HG03135 (cell line): ENCODE data around the gene SEMA3G.
A peak's percentile ranks its signal among the peaks of the same experiment; 100 is the strongest.

Experiments used
- ATAC-seq: cut with Tn5 transposase; IDR thresholded peaks from one replicate; pipeline ENCODE4 v1.9.1; 2021; ENCODE audit warnings: mild to moderate bottlenecking, moderate library complexity; ENCODE audit not compliant: unreplicated experiment

The SEMA3G gene

DNA sequence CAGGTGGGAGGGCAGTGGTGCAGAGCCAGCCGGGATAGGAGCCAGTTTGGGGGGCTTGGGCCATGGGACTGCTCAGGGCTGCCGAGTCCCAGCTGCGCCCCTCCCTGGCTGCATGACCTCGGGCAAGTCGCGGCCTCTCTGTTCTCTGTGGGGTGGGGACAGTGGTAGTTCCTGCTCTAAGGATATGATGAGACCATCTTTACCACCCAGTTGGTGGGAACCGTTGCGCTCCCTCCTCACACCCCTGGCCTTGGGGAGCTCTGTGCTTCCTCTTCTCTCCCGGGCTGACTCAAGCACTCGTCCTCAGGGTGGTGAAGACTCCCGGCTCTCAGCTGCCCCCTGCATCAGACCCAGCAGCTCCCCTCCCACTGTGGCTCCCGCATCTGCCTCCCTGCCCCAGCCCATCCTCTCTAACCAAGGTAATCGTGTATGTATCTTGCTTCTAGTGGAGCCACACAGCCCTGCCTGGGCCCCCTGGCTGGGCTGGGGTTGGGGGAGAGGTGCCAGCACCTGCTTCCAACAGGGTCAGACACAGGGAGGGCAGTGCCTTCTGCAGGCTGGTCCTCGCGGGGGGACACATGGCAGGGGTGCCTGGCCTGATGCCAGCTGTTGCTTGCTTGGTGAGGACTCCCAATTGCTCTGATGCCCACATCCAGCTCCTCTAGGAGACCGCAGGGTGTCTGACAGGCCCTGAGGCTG lies 35.1 kb upstream of the SEMA3G start:
- no peak for ATAC-seq

DNA sequence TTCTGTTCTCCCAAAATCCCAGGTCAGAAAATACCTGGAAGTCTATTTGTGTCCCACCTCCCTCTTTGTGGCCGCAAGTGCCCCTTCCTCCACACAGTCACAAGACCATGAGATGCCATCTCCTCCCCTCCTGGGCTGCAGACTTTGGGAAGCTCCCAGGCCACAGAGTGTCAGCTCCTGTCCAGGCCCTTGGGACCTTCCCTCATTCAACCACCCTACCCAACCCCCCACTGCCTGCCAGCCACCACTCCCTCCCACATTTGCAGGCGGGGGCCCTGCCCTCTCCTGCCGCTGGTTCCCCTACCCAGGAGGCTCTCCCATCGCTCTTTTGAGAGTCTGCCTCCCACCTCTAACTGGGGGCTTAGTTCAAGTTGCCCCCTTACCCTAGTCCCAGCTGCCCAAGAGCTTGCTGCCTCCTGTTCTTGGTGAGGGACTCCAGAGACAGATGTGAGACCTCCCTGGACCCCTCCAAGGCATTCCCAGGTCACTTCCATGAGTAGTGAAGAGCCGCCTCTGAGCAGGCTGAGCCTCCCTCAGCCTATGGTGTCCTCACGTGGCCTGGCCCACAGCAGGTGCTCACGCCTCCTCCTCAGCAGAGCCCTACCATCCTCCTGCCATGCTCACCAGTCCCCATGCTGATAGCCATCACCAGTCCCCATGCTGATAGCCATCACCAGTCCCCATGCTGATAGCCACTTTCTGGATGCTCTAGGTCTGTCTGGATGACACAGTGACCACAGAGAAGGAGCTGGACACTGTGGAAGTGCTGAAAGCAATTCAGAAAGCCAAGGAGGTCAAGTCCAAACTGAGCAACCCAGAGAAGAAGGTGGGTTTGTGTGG lies 34.4 kb upstream of the SEMA3G start:
- no peak for ATAC-seq

DNA sequence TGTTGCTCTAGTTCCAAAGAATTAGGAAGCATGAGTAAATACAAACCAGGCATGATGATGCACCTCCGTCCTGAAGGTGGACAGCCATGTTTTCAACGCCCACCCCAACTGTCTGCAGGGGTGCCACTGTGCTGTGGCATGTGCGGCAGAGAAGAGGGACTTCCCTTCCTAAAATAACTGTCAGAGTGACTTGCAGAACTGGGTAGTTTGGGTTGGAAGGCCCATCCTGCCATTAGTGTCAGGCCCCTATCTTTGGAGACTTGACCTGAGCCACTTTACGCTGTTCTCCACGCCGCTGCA lies 32.8 kb upstream of the SEMA3G start:
- ATAC-seq, result no peak

DNA sequence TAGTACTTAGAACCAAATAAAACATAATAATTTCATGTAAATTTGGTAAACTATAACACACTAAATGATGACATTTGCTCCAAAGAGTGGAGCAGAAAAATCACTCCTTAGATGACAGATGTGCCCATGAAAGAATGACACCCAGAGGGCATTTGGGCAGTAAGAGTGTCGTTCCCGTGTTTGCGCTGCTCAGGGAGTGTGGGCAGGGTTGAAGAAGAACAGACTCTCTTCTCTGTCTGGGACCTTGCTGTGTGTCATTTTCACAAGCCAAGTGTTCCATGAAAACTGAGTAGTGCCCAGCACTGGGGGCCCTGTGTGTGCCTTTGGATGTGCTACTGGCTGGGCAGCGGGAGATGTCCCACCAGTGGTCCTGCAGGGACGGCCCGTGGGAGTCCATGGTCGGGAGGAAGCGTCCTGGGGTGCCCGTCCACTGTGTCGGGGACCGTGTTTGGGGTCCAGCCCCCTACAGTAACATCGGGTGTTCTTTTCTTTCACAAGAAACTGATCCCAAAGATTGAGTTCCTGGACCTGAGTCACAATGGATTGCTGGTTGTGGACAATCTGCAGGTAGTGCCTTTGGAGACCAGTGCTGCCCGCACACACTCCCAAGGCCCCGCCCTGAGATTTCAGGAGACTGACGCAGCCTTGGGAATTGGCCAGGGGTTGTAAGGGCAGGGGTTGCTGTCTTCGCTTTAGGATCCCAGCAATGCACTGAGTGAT lies 32.3 kb upstream of the SEMA3G start:
- ATAC-seq, result no peak

DNA sequence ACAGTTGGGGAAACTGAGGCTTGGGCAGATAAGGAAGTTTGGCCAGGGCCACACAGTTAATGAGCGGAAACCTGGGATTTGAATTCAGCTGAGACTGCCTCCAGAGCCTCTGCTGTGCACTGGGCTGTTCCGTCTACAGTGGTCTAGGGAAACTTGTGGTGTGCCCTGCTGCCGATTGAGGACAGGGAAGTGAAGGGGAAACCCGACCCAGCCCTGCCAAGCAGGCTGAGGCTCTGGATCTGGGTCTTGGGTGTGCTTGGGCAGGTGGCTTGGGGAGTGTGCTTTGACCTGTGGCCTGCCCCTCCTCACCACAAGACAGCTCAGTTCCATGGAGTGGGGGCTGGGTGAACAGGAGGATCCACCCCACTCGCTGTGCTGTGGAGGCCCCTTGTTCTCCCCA lies 28.1 kb upstream of the SEMA3G start:
- ATAC-seq, result no peak

DNA sequence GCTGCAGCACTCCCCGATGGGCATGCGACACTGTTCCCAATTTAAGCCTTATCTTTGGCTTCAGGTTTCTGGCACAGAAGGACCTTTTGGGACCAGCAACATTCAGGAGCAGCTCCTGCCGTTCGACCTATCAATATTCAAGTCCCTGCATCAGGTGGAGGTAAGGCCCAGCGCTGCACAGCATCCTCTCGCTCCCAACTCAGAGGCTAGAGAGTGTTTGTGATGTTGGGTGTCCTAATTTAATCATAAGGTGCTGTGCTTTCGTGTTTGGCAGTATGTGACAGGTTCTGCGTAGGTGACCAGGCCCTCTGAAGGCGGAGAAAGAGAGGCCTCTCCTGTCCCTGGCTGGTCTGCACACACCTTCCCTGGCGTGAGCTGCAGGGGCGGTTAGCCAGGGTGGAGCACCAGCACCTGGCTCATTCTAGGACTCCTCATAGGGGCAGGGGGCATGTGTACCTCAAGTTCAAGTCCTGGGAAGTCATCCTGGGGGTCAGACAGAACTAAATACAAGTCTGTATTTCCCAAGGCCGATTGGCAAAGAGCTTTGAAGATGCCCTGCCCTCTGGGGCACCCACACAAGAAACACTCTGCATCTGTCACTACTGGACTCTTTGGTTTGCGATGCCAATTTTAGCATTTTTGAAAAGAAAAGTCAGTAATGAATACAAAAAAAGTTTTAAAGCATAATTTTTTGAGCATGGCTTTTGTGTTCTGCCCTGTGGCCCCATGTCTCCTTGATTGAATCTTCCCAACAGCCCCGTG lies 27.5 kb upstream of the SEMA3G start:
- ATAC-seq, result no peak

DNA sequence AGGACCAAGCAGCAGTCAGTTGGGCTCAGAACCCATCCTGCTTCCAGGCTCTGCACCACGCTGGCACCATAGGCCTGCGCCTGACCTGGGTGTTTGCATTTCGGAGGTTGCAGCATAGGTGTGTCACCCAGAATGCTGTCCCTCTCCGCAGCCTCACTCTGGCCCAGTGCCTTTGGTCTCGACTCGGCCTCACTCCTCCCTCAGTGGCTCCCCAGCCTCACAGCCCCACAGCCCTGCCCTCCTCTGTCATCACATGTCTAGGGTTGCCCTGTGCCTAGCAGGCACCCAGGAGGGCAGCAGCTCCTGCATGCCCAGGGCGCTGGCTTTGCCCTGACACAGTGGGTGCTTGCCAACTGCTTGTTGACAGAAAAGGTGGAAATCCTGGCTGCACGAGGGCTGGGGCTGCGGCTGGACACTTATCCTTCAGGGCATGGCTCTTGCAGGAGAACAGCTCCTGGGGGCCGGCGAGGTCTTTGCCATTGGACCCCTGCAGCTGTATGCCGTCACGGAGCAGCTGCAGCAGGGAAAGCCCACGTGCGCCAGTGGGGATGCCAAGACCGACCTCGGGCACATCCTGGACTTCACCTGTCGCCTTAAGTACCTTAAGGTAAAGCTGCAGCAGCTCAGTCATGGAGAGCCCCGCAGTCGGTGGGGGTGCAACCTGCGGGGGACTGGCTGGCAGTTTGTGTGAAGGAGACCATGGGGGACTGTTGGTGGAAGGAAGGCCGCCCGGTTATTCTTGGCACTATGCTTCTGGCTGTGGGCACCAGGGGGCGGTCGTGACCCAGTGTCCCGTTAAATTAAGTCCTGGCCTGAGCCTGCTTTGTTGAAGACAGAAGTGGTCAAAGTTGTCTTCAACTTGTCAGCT lies 26.7 kb upstream of the SEMA3G start:
- no peak for ATAC-seq

DNA sequence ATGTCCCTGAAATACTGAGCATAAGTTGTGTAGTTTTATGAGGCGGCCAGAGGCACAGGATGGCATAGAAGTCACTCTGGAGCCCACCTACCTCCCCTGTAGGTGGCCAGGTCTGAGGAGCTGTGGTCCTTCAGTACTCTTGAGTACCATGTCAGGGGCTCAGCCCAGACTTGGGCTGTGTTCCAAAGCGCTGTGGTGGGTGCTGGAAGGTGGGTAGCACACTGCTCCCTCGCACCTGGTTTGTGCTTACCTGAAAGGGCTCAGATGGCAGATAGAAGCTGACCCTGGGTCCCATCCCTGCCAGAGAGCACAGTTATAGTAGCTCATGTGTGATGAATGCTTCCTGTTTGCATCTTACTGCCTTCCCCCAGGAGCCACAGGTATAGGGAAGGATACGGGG lies 26.0 kb upstream of the SEMA3G start:
- no peak for ATAC-seq

DNA sequence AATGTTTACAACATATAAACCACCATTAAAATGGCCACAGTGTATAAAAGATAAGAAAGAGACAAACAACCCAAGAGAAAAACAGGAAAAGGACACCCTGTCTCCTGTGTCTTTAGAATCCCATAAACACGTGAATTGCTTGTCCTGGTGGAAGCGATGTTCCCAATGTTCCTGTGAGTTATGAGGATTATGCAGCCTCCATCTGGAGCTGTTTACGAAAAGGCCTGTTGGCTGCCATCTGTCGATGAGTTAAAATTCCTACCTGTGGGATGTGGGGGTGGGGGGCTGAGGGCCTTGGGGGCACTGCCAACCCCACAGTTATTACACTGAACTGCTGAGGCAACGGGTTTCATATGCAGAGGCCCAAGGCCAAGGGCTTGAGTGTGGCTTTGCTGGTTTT lies 24.1 kb upstream of the SEMA3G start:
- ATAC-seq, result no peak

DNA sequence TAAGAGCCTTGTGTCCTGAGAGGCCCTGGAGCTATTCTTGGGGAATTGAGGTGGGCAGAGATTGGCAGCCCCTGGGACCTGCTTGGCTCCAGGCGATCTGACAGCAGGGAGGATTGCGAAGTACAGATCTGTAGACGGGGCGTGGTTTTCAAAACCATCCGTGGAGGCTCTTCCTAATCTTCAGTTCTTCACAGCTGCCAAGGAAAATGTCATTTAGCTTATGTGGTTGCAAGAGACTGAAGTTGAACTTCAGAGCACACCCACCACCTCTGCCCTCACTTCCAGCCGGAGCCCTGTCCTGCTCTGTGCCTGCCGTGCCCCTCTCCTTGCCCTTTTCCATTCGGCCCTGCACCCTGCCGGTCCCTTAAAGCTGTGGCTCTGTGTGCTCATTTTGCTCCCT lies 23.4 kb upstream of the SEMA3G start:
- ATAC-seq, result no peak

DNA sequence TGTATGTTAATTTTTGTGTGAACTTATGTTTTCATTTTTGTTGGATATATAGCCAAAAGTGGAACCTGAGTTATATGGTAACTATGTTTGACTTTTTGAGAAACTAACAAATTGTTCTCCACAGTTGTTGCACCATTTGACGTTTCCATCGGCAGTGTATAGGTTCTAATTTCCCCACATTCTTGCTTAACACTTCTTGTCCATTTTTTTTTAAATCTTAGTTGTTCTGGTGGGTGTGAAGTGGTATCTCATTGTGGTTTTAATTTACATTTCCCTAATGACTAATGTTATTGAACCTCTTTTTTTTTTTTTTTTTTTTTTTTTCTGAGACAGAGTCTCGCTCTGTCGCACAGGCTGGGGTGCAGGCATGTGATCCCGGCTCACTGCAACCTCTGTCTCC lies 18.5 kb upstream of the SEMA3G start:
- ATAC-seq, result no peak

DNA sequence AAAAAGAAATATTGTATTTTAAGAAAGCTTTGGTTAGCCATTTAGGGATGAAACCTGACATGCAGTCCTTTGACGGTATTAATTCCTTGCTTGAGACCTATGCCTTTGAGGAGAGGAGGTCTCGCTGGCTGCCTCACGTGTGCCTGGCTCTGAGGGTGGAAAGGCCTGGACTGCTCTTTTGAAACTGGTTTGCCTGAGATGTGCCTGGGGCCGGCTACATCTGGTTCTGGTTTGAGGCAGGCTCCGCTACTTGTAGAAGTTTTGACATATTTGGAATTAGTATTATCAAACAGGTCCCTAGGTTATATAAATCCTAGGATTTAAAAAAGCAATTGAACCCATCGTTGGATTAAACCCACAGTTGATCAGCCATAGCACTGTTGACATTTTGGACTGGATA lies 17.0 kb upstream of the SEMA3G start:
- no peak for ATAC-seq

DNA sequence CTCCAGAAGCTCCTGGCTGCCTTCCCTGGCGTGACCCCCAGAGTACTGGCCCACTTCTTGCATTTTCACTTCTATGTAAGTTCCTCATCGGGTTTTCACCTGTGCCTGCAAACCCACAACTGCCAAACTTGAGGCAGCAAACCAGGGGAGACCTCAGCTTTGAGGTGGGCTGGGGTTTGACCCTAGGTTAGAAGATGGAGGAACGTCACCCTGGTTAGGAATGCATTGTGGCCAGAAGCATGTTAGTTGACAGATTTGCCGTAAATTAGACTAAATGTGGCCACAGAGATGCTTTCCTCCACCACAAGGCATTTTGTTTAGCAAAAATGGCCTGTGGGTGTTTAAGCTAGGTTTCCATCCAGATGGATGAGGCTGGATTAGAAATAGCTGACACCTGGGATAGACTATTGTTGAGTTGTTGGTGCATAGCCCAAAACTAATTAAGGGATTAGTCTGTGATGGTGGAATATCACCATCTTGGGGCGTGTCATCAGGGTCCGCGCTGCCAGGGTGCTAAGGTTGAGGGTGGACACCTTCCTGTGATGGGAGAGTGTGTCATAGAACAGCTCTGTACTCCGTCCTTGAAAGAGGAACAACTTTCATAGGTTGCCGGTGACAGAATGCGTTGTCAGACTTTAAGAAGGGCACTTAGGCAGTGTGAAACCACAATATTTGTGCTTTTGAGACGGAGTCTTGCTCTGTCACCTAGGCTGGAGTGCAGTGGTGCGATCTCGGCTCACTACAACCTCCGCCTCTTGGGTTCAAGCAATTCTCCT lies 14.1 kb upstream of the SEMA3G start:
- ATAC-seq, result no peak

DNA sequence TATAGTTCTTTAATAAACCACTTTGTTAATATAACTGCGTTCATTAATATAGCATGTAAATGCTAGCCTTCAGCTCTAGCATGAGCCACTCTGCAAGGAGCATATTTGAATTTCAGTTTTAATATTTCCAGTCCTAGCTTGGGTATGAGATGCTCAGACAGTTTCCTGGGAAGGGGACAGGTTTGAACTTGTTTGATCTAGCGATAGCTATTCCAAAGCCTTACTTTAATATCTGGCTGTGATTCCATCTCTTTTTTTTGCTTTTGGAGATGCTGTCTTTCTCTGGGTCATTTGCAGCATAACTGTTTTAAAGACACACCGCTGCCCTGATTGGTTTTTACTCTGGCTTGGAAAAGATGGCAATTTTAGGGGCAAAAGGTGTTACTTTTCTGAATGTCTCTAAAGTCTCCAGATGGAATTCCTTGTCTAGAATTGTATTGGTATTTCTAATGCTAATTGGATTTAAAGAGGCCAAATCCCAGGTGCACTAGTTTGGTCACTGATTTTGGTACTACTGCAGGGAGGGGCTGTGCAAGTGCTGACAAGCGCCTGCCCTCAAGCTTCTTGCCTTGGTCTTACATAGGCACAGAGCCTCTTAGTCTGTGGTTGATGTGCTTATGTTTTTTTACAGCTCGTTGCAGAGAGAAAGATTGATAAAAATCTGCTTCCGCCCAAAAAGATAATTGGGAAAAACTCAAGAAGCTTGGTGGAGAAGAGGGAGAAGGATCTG lies 13.3 kb upstream of the SEMA3G start:
- ATAC-seq, result no peak

DNA sequence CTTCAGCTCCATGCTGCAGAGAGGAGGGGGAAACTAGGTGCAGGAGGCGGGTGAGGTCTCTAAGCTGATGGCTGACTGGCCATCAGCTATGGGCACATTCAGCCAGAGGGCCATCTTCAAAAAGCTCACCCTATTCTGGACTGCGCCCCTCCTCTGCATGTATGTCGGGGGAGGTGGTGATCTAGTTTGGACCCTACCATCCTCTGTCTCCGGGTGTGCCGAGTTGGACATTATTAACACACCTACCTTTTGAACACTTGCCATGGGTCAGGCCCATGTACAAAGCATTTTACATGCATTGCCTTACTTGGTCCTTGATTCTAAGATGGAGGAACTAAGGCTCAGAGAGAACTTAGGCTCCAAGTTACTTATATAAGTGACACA lies 11.9 kb upstream of the SEMA3G start:
- no peak for ATAC-seq

DNA sequence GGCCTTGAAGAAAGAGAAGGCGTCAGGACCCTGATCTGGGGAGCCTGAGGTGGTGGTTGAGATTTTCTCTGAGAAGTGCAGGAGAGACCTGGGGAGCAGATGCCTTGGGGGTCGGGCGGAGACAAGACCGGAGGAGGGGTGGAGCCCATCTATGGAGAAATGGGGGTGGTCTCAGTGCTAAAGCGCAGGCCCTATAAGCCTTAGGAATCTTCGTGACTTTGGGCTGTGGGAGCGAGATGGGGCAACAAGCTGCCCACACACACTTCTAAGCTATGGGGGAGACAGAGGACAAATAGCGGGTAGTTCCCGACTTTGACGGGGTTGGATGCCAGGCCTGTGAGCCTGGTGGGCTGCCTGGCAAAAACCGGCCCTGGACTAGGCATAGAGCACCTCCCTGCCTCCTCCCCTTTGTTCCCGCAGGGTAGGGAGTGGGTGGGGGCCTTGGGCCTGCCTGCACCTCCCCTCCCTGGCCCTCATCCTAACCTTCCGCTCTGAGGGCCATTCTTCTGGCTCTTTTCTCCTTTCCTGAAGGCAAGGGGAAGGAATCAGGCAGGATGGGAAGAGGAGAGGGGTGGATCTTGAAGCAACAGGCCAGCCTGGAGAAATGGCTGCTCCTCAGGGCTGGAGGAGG lies 11.4 kb upstream of the SEMA3G start:
- ATAC-seq, result no peak

DNA sequence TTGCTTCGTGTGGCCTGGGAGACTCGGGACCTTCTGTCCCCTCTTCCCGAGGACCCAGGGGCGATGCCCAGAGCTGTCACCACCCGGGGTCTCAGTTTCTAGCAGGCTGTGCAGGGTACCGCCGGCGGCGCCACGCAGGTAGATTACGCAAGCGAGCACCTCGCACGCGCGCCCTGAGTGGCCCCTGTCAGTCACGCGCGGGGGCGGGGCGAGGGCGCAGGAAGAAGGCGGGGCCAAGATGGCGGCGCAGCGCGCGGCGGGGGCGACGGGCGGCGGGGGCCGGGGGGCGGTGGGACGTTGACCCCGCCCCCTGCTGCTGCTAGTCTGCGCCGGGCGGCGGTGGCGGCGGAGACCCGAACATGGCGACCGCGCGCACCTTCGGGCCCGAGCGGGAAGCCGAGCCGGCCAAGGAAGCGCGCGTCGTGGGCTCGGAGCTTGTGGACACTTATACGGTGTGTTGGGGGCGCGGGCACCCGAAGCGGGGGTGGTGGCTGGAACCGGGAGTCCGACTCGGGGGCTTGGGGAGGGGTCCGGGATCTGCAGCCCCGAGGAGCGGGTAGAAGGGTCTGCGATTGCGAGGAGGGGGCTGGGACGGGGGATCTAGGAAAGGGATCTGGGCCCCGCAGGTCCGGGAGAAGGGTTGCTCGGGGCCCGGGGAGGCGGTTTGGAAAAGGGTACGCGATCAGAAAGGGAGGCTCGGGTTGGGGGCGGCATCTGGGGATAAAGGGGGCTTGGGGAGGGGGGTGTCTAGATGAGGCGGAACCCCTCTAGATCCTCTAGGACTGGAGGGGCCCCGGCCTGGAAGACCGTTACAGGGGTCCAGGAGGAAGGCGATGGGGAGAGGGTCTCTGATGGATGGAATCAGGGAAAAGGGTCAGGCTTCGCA lies 10.6 kb upstream of the SEMA3G start, which contains the start of gene NISCH:
Gene NISCH, plus strand, starts transcription at position 322 of the 886 bp plus-strand sequence. Its CDS starts 38 bp downstream, at position 360.
- ATAC-seq, result peak; percentile 61

DNA sequence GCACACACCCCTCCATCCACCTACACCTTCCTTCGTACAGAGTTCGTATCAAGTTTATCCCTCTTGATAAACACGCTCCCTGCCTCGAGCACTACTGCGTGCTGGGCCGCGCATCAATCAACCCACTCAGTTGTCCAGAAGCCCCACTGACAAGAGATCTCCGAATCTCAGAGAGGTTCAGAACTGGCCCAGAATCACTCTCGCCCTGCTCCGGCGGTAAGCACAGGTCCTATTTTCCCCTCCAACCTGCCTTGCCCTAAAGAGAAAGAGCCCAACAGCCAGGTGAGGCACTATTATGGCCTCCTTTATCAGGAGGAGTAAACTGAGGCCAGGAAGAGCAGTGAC lies 10.0 kb upstream of the SEMA3G start:
- ATAC-seq, result peak; percentile 3
